ENCODE measurements around the gene ICAM2.
A peak's percentile ranks its signal among the peaks of the same experiment; 100 is the strongest.

ICAM2 gene

GRCh38 chr17:63997341-63998048, 22.9 kb downstream of the ICAM2 start:
- H3K9me3 ChIP-seq (ENCODE audit: insufficient read depth, low read depth, low read length), result peaks cover 9% of the 10 kb centered on the region
- no CpG with 5 or more reads among the region's 19 CpGs for WGBS (ENCODE audit: extremely low coverage, insufficient coverage, insufficient read length)

GRCh38 chr17:63996430-63997182, 23.8 kb downstream of the ICAM2 start:
- no CpG with 5 or more reads among the region's 11 CpGs for WGBS (ENCODE audit: extremely low coverage, insufficient coverage, insufficient read length)
- no peak overlapping the region for H3K18ac ChIP-seq (ENCODE audit: low read length)

More at GRCh38 chr17:63997341-63998048, 22.9 kb downstream of the ICAM2 start:
- Histone ChIP-seq H2AK5ac (ENCODE audit: low read length) (no peak overlapping the region), H3K27ac (ENCODE audit: low read depth, low read length) (no peak overlapping the region), H2AFZ (ENCODE audit: insufficient read depth, low read length, poor library complexity) (peak overlapping the region; percentile 95), H3K23ac (ENCODE audit: low read length) (no peak overlapping the region), H2BK120ac (ENCODE audit: insufficient read depth, low read length, poor library complexity) (no peak overlapping the region), H3K4me1 (ENCODE audit: control insufficient read depth in 1 of 2, insufficient read depth in 2 of 2, low read length in 2 of 2) (peaks cover 8 to 12% of the 10 kb centered on the region in 2 experiments), H3K79me1 (ENCODE audit: low read length) (peaks cover 2% of the 10 kb centered on the region), H3K27me3 (ENCODE audit: insufficient read depth, low read length) (no peaks in the 10 kb centered on the region), H3K36me3 (ENCODE audit: control insufficient read depth in 1 of 2, insufficient read depth in 2 of 2, low read length in 2 of 2) (no peaks in the 10 kb centered on the region), H3K14ac (ENCODE audit: low read length) (no peak overlapping the region), H2BK5ac (ENCODE audit: low read depth, low read length, poor library complexity) (no peak overlapping the region), H3K18ac (ENCODE audit: low read length) (no peak overlapping the region), H4K91ac (ENCODE audit: low read depth, low read length) (no peak overlapping the region), H4K12ac (ENCODE audit: low read depth, low read length) (no peak overlapping the region), H3K9ac (ENCODE audit: low read length) (no peak overlapping the region), H2BK12ac (ENCODE audit: low read length) (no peak overlapping the region), H3K79me2 (ENCODE audit: control insufficient read depth, insufficient read depth, low read length, poor library complexity) (no peaks in the 10 kb centered on the region), H4K8ac (ENCODE audit: low read depth, low read length) (peak overlapping the region; percentile 72), H3K4me2 (ENCODE audit: low read length) (peak overlapping the region; percentile 65), H3K4ac (ENCODE audit: low read depth, low read length) (no peak overlapping the region), H3K4me3 (ENCODE audit: low read depth, low read length) (no peak overlapping the region)
- no peak for DNase-seq

GRCh38 chr17:63995626-63996025, 24.8 kb downstream of the ICAM2 start:
- no peak for DNase-seq
- H2AK5ac ChIP-seq (ENCODE audit: low read length), result no peak overlapping the region
- no peak overlapping the region for H2BK12ac ChIP-seq (ENCODE audit: low read length)

More at GRCh38 chr17:63996430-63997182, 23.8 kb downstream of the ICAM2 start:
- Histone ChIP-seq H3K36me3 (ENCODE audit: control insufficient read depth in 1 of 2, insufficient read depth in 2 of 2, low read length in 2 of 2) (no peaks in the 10 kb centered on the region), H3K4me2 (ENCODE audit: low read length) (no peak overlapping the region), H2BK5ac (ENCODE audit: low read depth, low read length, poor library complexity) (no peak overlapping the region), H3K9ac (ENCODE audit: low read length) (no peak overlapping the region), H4K91ac (ENCODE audit: low read depth, low read length) (no peak overlapping the region), H3K27me3 (ENCODE audit: insufficient read depth, low read length) (no peaks in the 10 kb centered on the region), H4K8ac (ENCODE audit: low read depth, low read length) (no peak overlapping the region), H3K9me3 (ENCODE audit: insufficient read depth, low read depth, low read length) (peaks cover 9% of the 10 kb centered on the region), H3K4ac (ENCODE audit: low read depth, low read length) (no peak overlapping the region), H3K4me1 (ENCODE audit: control insufficient read depth in 1 of 2, insufficient read depth in 2 of 2, low read length in 2 of 2) (peaks cover 8 to 12% of the 10 kb centered on the region in 2 experiments), H2BK120ac (ENCODE audit: insufficient read depth, low read length, poor library complexity) (no peak overlapping the region), H2AFZ (ENCODE audit: insufficient read depth, low read length, poor library complexity) (no peak overlapping the region), H3K79me1 (ENCODE audit: low read length) (peaks cover 2% of the 10 kb centered on the region), H3K14ac (ENCODE audit: low read length) (no peak overlapping the region), H2AK5ac (ENCODE audit: low read length) (no peak overlapping the region), H3K23ac (ENCODE audit: low read length) (no peak overlapping the region), H4K12ac (ENCODE audit: low read depth, low read length) (no peak overlapping the region), H3K79me2 (ENCODE audit: control insufficient read depth, insufficient read depth, low read length, poor library complexity) (no peaks in the 10 kb centered on the region), H3K4me3 (ENCODE audit: low read depth, low read length) (no peak overlapping the region), H2BK12ac (ENCODE audit: low read length) (no peak overlapping the region), H3K27ac (ENCODE audit: low read depth, low read length) (no peak overlapping the region)
- DNase-seq, result no peak

GRCh38 chr17:63993368-63993985, 27.0 kb downstream of the ICAM2 start:
- WGBS (ENCODE audit: extremely low coverage, insufficient coverage, insufficient read length), result no CpG with 5 or more reads among the region's 3 CpGs
- no peaks in the 10 kb centered on the region for H3K36me3 ChIP-seq (ENCODE audit: control insufficient read depth in 1 of 2, insufficient read depth in 2 of 2, low read length in 2 of 2)

More at GRCh38 chr17:63995626-63996025, 24.8 kb downstream of the ICAM2 start:
- Histone ChIP-seq H4K12ac (ENCODE audit: low read depth, low read length) (no peak overlapping the region), H3K23ac (ENCODE audit: low read length) (no peak overlapping the region), H3K4me3 (ENCODE audit: low read depth, low read length) (no peak overlapping the region), H3K79me1 (ENCODE audit: low read length) (peaks cover 2% of the 10 kb centered on the region), H2BK120ac (ENCODE audit: insufficient read depth, low read length, poor library complexity) (no peak overlapping the region), H3K9ac (ENCODE audit: low read length) (no peak overlapping the region), H4K8ac (ENCODE audit: low read depth, low read length) (no peak overlapping the region), H3K4ac (ENCODE audit: low read depth, low read length) (no peak overlapping the region), H3K36me3 (ENCODE audit: control insufficient read depth in 1 of 2, insufficient read depth in 2 of 2, low read length in 2 of 2) (no peaks in the 10 kb centered on the region), H3K27ac (ENCODE audit: low read depth, low read length) (no peak overlapping the region), H3K9me3 (ENCODE audit: insufficient read depth, low read depth, low read length) (peaks cover 7% of the 10 kb centered on the region), H3K27me3 (ENCODE audit: insufficient read depth, low read length) (no peaks in the 10 kb centered on the region), H3K14ac (ENCODE audit: low read length) (no peak overlapping the region), H3K4me2 (ENCODE audit: low read length) (no peak overlapping the region), H3K4me1 (ENCODE audit: control insufficient read depth in 1 of 2, insufficient read depth in 2 of 2, low read length in 2 of 2) (peaks cover 8 to 12% of the 10 kb centered on the region in 2 experiments), H2AFZ (ENCODE audit: insufficient read depth, low read length, poor library complexity) (no peak overlapping the region), H3K18ac (ENCODE audit: low read length) (no peak overlapping the region), H4K91ac (ENCODE audit: low read depth, low read length) (no peak overlapping the region), H2BK5ac (ENCODE audit: low read depth, low read length, poor library complexity) (no peak overlapping the region), H3K79me2 (ENCODE audit: control insufficient read depth, insufficient read depth, low read length, poor library complexity) (no peaks in the 10 kb centered on the region)
- WGBS (ENCODE audit: extremely low coverage, insufficient coverage, insufficient read length), result no CpG with 5 or more reads among the region's 5 CpGs

More at GRCh38 chr17:63993368-63993985, 27.0 kb downstream of the ICAM2 start:
- no peak for DNase-seq
- no peak overlapping the region for H3K9ac ChIP-seq (ENCODE audit: low read length)
- no peak overlapping the region for H4K12ac ChIP-seq (ENCODE audit: low read depth, low read length)
- peaks cover 3% of the 10 kb centered on the region for H3K9me3 ChIP-seq (ENCODE audit: insufficient read depth, low read depth, low read length)
- H2BK5ac ChIP-seq (ENCODE audit: low read depth, low read length, poor library complexity), result no peak overlapping the region
- peaks cover 8 to 10% of the 10 kb centered on the region in 2 experiments for H3K4me1 ChIP-seq (ENCODE audit: control insufficient read depth in 1 of 2, insufficient read depth in 2 of 2, low read length in 2 of 2)
- H3K4ac ChIP-seq (ENCODE audit: low read depth, low read length), result no peak overlapping the region
- no peak overlapping the region for H2AK5ac ChIP-seq (ENCODE audit: low read length)
- no peak overlapping the region for H2BK12ac ChIP-seq (ENCODE audit: low read length)
- H4K91ac ChIP-seq (ENCODE audit: low read depth, low read length), result no peak overlapping the region
- no peak overlapping the region for H2BK120ac ChIP-seq (ENCODE audit: insufficient read depth, low read length, poor library complexity)
- H3K27ac ChIP-seq (ENCODE audit: low read depth, low read length), result no peak overlapping the region
- H3K4me2 ChIP-seq (ENCODE audit: low read length), result no peak overlapping the region
- no peak overlapping the region for H3K4me3 ChIP-seq (ENCODE audit: low read depth, low read length)
- no peak overlapping the region for H3K18ac ChIP-seq (ENCODE audit: low read length)
- no peak overlapping the region for H4K8ac ChIP-seq (ENCODE audit: low read depth, low read length)
- H3K14ac ChIP-seq (ENCODE audit: low read length), result no peak overlapping the region
- peaks cover 2% of the 10 kb centered on the region for H3K79me1 ChIP-seq (ENCODE audit: low read length)
- H3K27me3 ChIP-seq (ENCODE audit: insufficient read depth, low read length), result no peaks in the 10 kb centered on the region
- no peaks in the 10 kb centered on the region for H3K79me2 ChIP-seq (ENCODE audit: control insufficient read depth, insufficient read depth, low read length, poor library complexity)
- H3K23ac ChIP-seq (ENCODE audit: low read length), result no peak overlapping the region
- H2AFZ ChIP-seq (ENCODE audit: insufficient read depth, low read length, poor library complexity), result no peak overlapping the region

All from trophoblast cell (in vitro differentiated cells and primary cell).